Mesenchymal stem cell (in vitro differentiated cells and primary cell): ENCODE measurements around the gene ADAM12.
A peak's percentile ranks its signal among the peaks of the same experiment; 100 is the strongest.

Experiments used
- DNase-seq: peaks from one replicate; pipeline ENCODE4 v3.0.0-alpha.2; 2013
- H2AFZ ChIP-seq: one replicate; pipeline ENCODE4 v1.6.1; 2013; ENCODE audit warnings: low read depth, mild to moderate bottlenecking, control low read depth, inconsistent platforms, low read length, moderate library complexity
- H2AK5ac ChIP-seq: 2 replicates; pipeline ENCODE4 v1.6.1; 2013; ENCODE audit warnings: low read length, moderate library complexity, mild to moderate bottlenecking, inconsistent platforms; ENCODE audit not compliant: severe bottlenecking
- H2BK120ac ChIP-seq: one replicate; pipeline ENCODE4 v1.6.1; 2013; ENCODE audit warnings: low read depth, mild to moderate bottlenecking, inconsistent platforms, low read length, moderate library complexity
- H2BK12ac ChIP-seq, 2 experiments: one replicate each; pipeline ENCODE4 v1.6.1; 2013; ENCODE audit warnings: inconsistent platforms in 2 of 2, low read length in 2 of 2, mild to moderate bottlenecking in 2 of 2, moderate library complexity in 2 of 2, control low read depth in 1 of 2
- H2BK15ac ChIP-seq: one replicate; pipeline ENCODE4 v1.6.1; 2013; ENCODE audit warnings: mild to moderate bottlenecking, low read depth, inconsistent platforms; ENCODE audit not compliant: poor library complexity, severe bottlenecking
- H2BK5ac ChIP-seq: 2 replicates; pipeline ENCODE4 v1.6.1; 2013; ENCODE audit warnings: low read depth, mild to moderate bottlenecking, low read length, control low read depth, inconsistent platforms; ENCODE audit not compliant: poor library complexity, severe bottlenecking
- H3K14ac ChIP-seq, 2 experiments: one replicate each; pipeline ENCODE4 v1.6.1; 2013; ENCODE audit warnings: inconsistent platforms in 2 of 2, low read length in 2 of 2, control low read depth in 1 of 2, mild to moderate bottlenecking in 1 of 2, moderate library complexity in 1 of 2
- H3K18ac ChIP-seq, 2 experiments: one replicate each; pipeline ENCODE4 v1.6.1; 2013; ENCODE audit warnings: inconsistent platforms in 2 of 2, low read length in 2 of 2, control low read depth in 1 of 2, low read depth in 1 of 2, mild to moderate bottlenecking in 1 of 2
- H3K23ac ChIP-seq, 2 experiments: one replicate each; pipeline ENCODE4 v1.6.1; 2013; ENCODE audit warnings: inconsistent platforms in 2 of 2, low read length in 2 of 2, mild to moderate bottlenecking in 2 of 2, moderate library complexity in 2 of 2, control low read depth in 1 of 2
- H3K27ac ChIP-seq: 2 replicates; pipeline ENCODE4 v1.5.1; 2013; ENCODE audit warnings: mild to moderate bottlenecking, moderate library complexity, low read length, control low read depth, inconsistent platforms; ENCODE audit not compliant: poor library complexity, severe bottlenecking
- H3K27me3 ChIP-seq, 2 experiments: 2 replicates each; pipeline versions ENCODE4 v1.6.1 to v1.7.0; 2013; ENCODE audit warnings: low read length in 2 of 2, mild to moderate bottlenecking in 2 of 2, moderate library complexity in 2 of 2, control low read depth in 1 of 2, inconsistent platforms in 1 of 2; ENCODE audit not compliant: control insufficient read depth in 1 of 2, insufficient read depth in 1 of 2
- H3K36me3 ChIP-seq, 2 experiments: 2 replicates each; pipeline versions ENCODE4 v1.6.1 to v1.7.0; 2013; ENCODE audit warnings: low read length in 2 of 2, control low read depth in 1 of 2, inconsistent platforms in 1 of 2, low read depth in 1 of 2, mild to moderate bottlenecking in 1 of 2; ENCODE audit not compliant: insufficient read depth in 2 of 2, control insufficient read depth in 1 of 2
- H3K4ac ChIP-seq, 2 experiments: one replicate each; pipeline ENCODE4 v1.6.1; 2013; ENCODE audit warnings: inconsistent platforms in 2 of 2, low read length in 2 of 2, mild to moderate bottlenecking in 2 of 2, moderate library complexity in 2 of 2, control low read depth in 1 of 2, low read depth in 1 of 2
- H3K4me1 ChIP-seq: 2 replicates; pipeline ENCODE4 v1.6.1; 2013; ENCODE audit warnings: low read depth, low read length, control low read depth; ENCODE audit not compliant: control insufficient read depth, insufficient read depth
- H3K4me2 ChIP-seq: 2 replicates; pipeline ENCODE4 v1.6.1; 2013; ENCODE audit warnings: low read length, mild to moderate bottlenecking, inconsistent platforms; ENCODE audit not compliant: poor library complexity, severe bottlenecking
- H3K4me3 ChIP-seq, 2 experiments: 2 replicates each; pipeline versions ENCODE4 v1.5.1 to v1.7.0; 2013; ENCODE audit warnings: low read length in 2 of 2, mild to moderate bottlenecking in 2 of 2, control low read depth in 1 of 2, low read depth in 1 of 2; ENCODE audit not compliant: insufficient read depth in 1 of 2
- H3K79me1 ChIP-seq: replicated peaks from 2 replicates; pipeline ENCODE4 v1.6.1; 2013; ENCODE audit warnings: mild to moderate bottlenecking, control low read depth, low read length, inconsistent platforms; ENCODE audit not compliant: poor library complexity, severe bottlenecking
- H3K9ac ChIP-seq: 2 replicates; pipeline ENCODE4 v1.7.0; 2013; ENCODE audit warnings: mild to moderate bottlenecking, low read length, moderate library complexity
- H3K9me3 ChIP-seq: 2 replicates; pipeline ENCODE4 v1.7.0; 2013; ENCODE audit warnings: mild to moderate bottlenecking, low read length; ENCODE audit not compliant: control insufficient read depth
- H4K8ac ChIP-seq: one replicate; pipeline ENCODE4 v1.6.1; 2013; ENCODE audit warnings: inconsistent platforms, mild to moderate bottlenecking, low read length, moderate library complexity
- H4K91ac ChIP-seq: one replicate; pipeline ENCODE4 v1.6.1; 2013; ENCODE audit warnings: mild to moderate bottlenecking, low read length, inconsistent platforms
- WGBS: methylation state at CpG from one replicate; pipeline ENCODE4 v1.1.7; 2013; ENCODE audit warnings: mixed read lengths; 5-methylcytosine and 5-hydroxymethylcytosine counted together

Gene ADAM12

GRCh38 chr10:126351021-126351420 lies 37.3 kb downstream of the ADAM12 start:
- H3K79me1 ChIP-seq = peaks cover 41% of the 10 kb centered on the region
- no peak overlapping the region for H3K14ac ChIP-seq
- H3K9me3 ChIP-seq = peaks cover 6% of the 10 kb centered on the region
- H3K18ac ChIP-seq = peak overlapping the region in 1 of 2 experiments; percentile 19
- DNase-seq = no peak
- H3K4ac ChIP-seq = peak overlapping the region in 1 of 2 experiments; percentile 77
- H2BK12ac ChIP-seq = peak overlapping the region in 1 of 2 experiments; percentile 11
- no peak overlapping the region for H2BK120ac ChIP-seq
- H3K27me3 ChIP-seq = no peaks in the 10 kb centered on the region
- H3K4me3 ChIP-seq = no peak overlapping the region
- WGBS = 96% methylated on average over 6 of the region's 6 CpGs
- no peak overlapping the region for H3K23ac ChIP-seq
- no peak overlapping the region for H3K9ac ChIP-seq
- peaks cover 18% of the 10 kb centered on the region for H3K4me1 ChIP-seq
- no peak overlapping the region for H2AFZ ChIP-seq
- peak overlapping the region; percentile 52 for H4K91ac ChIP-seq
- no peak overlapping the region for H3K4me2 ChIP-seq
- H3K27ac ChIP-seq = peak overlapping the region; percentile 11
- H3K36me3 ChIP-seq = peaks cover 5 to 54% of the 10 kb centered on the region in 2 experiments
- peak overlapping the region; percentile 7 for H2AK5ac ChIP-seq
- H2BK15ac ChIP-seq = no peak overlapping the region
- H4K8ac ChIP-seq = peak overlapping the region; percentile 7
- no peak overlapping the region for H2BK5ac ChIP-seq

- Histone ChIP-seq H3K36me3 (peaks cover under 1 to 48% of the 10 kb centered on the region in 2 experiments), H2AFZ (no peak overlapping the region), H3K79me1 (peaks cover 35% of the 10 kb centered on the region), H3K4me1 (peaks cover 18% of the 10 kb centered on the region), H3K14ac (peak overlapping the region in 1 of 2 experiments; percentile 82), H3K23ac (peak overlapping the region in 1 of 2 experiments; percentile 46), H2BK15ac (no peak overlapping the region), H3K18ac (no peak overlapping the region), H4K8ac (no peak overlapping the region), H3K4me2 (no peak overlapping the region), H3K27ac (peak overlapping the region; percentile 21), H3K4me3 (peak overlapping the region in 1 of 2 experiments; percentile 29), H3K9me3 (no peaks in the 10 kb centered on the region), H3K27me3 (no peaks in the 10 kb centered on the region), H3K9ac (peak overlapping the region; percentile 56), H2AK5ac (no peak overlapping the region), H2BK5ac (no peak overlapping the region), H3K4ac (no peak overlapping the region), H2BK12ac (no peak overlapping the region), H2BK120ac (no peak overlapping the region), H4K91ac (no peak overlapping the region)
- 44% methylated on average over 9 of the region's 10 CpGs for WGBS
- peak; percentile 85 for DNase-seq
Observed at GRCh38 chr10:126350216-126350992, 37.9 kb downstream of the ADAM12 start.

GRCh38 chr10:126349676-126350075 lies 38.6 kb downstream of the ADAM12 start:
- Histone ChIP-seq H3K9ac (peak overlapping the region; percentile 56), H2BK15ac (no peak overlapping the region), H2AK5ac (peak overlapping the region; percentile 80), H3K9me3 (no peaks in the 10 kb centered on the region), H3K4me3 (peak overlapping the region in 1 of 2 experiments; percentile 29), H3K4ac (no peak overlapping the region), H3K27me3 (no peaks in the 10 kb centered on the region), H4K91ac (no peak overlapping the region), H2BK5ac (no peak overlapping the region), H3K4me1 (peaks cover 18% of the 10 kb centered on the region), H3K14ac (no peak overlapping the region), H2BK12ac (no peak overlapping the region), H3K23ac (no peak overlapping the region), H3K36me3 (peaks cover 0 to 44% of the 10 kb centered on the region in 2 experiments), H2BK120ac (no peak overlapping the region), H3K79me1 (peaks cover 33% of the 10 kb centered on the region), H4K8ac (no peak overlapping the region), H3K27ac (peak overlapping the region; percentile 21), H2AFZ (no peak overlapping the region), H3K18ac (no peak overlapping the region), H3K4me2 (no peak overlapping the region)
- DNase-seq = no peak
- 91% methylated on average over 5 of the region's 5 CpGs for WGBS

GRCh38 chr10:126349101-126349500 lies 39.2 kb downstream of the ADAM12 start:
- no peak overlapping the region for H2BK120ac ChIP-seq
- no peak overlapping the region for H2AFZ ChIP-seq
- H3K4me2 ChIP-seq = no peak overlapping the region

More at GRCh38 chr10:126349101-126349500, 39.2 kb downstream of the ADAM12 start:
- no peak overlapping the region for H4K8ac ChIP-seq
- no peaks in the 10 kb centered on the region for H3K9me3 ChIP-seq
- H3K79me1 ChIP-seq = peaks cover 31% of the 10 kb centered on the region
- DNase-seq = no peak
- H3K4ac ChIP-seq = no peak overlapping the region
- H4K91ac ChIP-seq = no peak overlapping the region
- H3K18ac ChIP-seq = no peak overlapping the region
- H2AK5ac ChIP-seq = no peak overlapping the region
- no peak overlapping the region for H3K4me3 ChIP-seq
- no peak overlapping the region for H2BK12ac ChIP-seq
- no peak overlapping the region for H3K14ac ChIP-seq
- no peak overlapping the region for H3K27ac ChIP-seq
- no peak overlapping the region for H2BK15ac ChIP-seq
- no CpG with 5 or more reads among the region's 1 CpG for WGBS
- no peak overlapping the region for H3K23ac ChIP-seq
- H3K4me1 ChIP-seq = peaks cover 18% of the 10 kb centered on the region
- H3K27me3 ChIP-seq = no peaks in the 10 kb centered on the region
- peaks cover 0 to 42% of the 10 kb centered on the region in 2 experiments for H3K36me3 ChIP-seq
- no peak overlapping the region for H2BK5ac ChIP-seq
- no peak overlapping the region for H3K9ac ChIP-seq
